GM21717 (cell line): ENCODE measurements around the gene ZNF780A.
"Not testable (repeated sequence)": the region's sequence is repeated elsewhere in the genome, so short reads cannot be mapped to it uniquely, and the experiment has no call there.

Experiments used
- ATAC-seq: cut with Tn5 transposase; IDR thresholded peaks from one replicate; pipeline ENCODE4 v1.9.1; 2021; ENCODE audit warnings: mild to moderate bottlenecking, moderate library complexity; ENCODE audit not compliant: unreplicated experiment

Gene ZNF780A

GRCh38 chr19:40088299-40089047 is 2.3 kb downstream of the ZNF780A start:
- no peak for ATAC-seq

- no peak for ATAC-seq
These were observed 5.8 kb downstream of the ZNF780A start for GRCh38 chr19:40084948-40085347.

DNA sequence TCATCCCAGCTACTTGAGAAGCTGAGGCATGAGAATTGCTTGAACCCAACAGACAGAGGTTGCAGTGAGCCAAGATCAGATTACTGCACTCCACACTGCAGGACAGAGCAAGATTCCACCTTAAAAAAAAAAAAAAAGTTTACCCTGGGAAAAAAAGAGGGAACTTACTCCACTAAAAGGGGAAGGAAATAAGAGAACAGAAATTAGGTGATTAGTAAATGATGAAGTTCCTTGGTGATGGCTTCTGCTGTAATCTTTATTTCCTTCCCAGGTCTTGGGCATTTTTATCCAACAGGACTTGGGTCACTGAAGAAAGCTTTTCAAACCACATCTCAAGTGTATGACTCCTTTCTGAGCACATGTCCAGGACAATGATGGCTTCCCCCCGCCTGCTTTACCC is 9.3 kb downstream of the ZNF780A start:
- no peak for ATAC-seq

- ATAC-seq = no peak
These were observed 10.5 kb downstream of the ZNF780A start for GRCh38 chr19:40080289-40080688.

- no peak for ATAC-seq
These were observed 12.4 kb downstream of the ZNF780A start for GRCh38 chr19:40078377-40078776.

DNA sequence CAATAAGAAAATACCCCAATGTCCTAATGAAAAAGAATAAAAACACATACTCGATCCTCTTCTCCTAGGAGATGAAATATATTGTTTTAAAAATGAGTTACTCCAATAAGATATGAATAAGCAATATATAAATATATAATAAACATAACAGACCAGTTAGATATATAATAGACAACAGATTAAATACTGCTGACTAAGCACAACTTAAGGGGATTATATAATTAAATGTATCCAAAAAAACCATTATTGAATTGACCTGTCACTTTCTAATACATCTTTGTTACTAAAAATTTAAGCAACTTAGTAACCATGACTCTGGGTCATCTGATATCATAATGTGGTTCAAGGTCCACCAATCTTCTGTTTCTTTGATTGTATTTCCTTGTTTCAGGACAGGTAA is 20.7 kb downstream of the ZNF780A start:
- ATAC-seq = no peak

DNA sequence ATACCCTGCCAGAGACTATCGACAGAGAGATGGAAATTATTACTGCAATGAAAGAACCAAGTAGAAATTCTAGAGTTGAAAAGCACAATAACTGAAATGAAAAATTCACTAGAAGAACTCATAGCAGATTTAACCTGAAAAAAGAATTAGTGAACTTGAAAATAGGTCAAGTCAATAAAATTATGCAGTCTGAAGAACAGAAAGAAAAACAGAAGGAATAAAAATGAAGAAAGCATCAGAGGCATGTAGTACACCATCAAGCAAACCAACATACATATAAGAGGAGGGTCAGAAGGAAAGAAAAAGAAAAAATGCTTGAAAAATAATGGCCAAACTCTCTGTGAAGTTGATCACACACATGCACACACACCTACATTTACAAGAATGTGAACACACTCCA is 31.1 kb downstream of the ZNF780A start:
- no peak for ATAC-seq

DNA sequence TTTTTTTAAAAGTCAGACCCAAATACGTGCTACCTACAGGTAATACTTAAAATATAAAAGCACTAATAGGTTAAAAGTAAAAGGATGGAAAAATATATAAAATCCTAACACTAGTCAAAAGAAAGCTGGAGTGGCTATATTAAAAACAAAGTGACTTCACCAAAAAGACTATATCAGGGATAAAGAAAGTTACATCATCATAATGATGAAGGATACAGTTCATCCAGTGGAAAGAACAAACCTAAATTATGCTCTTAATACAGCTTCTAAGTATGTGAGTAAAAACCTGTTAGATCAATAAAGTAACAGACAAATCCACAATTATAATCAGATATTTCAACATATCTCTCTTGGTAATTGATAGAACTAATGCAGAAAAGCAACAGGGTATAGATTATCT is 33.6 kb downstream of the ZNF780A start:
- ATAC-seq = no peak

- ATAC-seq = no peak
These were observed 34.2 kb downstream of the ZNF780A start for GRCh38 chr19:40056505-40056904.

GRCh38 chr19:40055832-40056504 is 34.8 kb downstream of the ZNF780A start, which contains the start of gene ZNF780B:
ZNF780B (minus strand) TSS chr19:40056231; CDS start chr19:40050332, 5,899 bp downstream.
- no peak for ATAC-seq

DNA sequence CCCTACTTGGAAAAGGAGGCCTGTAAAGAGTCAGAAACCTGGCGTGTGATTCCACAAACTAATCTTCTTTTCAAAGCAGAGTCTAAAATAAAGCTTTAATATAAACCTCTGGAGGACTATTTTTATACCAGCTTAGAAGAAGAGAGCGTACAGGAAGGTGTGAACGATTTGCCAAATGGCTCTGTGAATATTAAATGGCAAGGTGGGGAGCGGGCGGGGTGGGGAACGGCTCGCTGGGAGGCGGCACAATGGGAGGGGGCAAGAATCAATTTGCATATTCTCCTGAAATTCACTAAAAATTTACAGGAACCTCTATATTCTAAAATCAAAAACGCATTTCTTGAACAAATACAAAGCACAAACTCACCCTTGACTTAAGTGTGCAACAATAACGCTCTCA is 35.7 kb downstream of the ZNF780A start:
- no peak for ATAC-seq

DNA sequence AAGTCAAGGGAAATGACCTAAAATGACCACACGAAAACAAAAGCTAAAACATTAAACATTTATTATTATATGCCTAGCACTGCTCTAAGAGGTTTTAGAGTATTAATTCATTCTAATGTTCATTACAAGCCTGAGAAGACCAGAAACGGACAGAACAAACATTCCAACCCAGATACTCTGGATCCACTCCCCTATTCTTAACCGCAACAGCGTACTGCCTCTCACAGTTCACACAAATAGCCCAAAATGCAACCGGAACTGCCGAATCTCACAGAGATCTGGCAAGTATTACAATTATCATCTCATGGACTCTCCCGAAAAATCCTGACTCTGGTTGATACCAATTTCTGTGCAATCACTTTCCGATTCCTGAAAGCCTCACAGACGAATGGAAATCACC is 36.1 kb downstream of the ZNF780A start:
- ATAC-seq = no peak

GRCh38 chr19:40053491-40053890 is 37.3 kb downstream of the ZNF780A start:
- no peak for ATAC-seq

GRCh38 chr19:40041718-40042117 is 49.0 kb downstream of the ZNF780A start:
- not testable (repeated sequence) for ATAC-seq

GRCh38 chr19:40038047-40038446 is 52.7 kb downstream of the ZNF780A start:
- ATAC-seq = not testable (repeated sequence)

DNA sequence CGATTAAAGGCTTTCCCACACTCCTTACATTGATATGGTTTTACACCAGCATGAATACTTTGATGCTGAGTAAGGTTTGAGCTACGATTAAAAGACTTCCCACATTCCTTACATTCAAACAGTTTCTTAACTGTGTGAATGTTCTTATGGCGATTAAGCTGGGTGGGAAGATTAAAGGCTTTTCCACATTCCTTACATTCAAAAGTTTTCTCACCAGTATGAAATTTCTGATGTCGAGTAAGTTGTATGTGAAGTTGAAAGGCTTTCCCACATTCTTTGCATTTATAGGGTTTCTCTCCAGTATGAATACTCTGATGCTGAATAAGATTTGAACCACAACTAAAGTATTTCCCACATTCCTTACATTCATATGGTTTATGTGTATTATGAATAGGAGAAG is 54.7 kb downstream of the ZNF780A start:
- no peak for ATAC-seq

- no peak for ATAC-seq
These were observed 56.7 kb downstream of the ZNF780A start for GRCh38 chr19:40033989-40034560.

GRCh38 chr19:40026597-40026970 is 64.2 kb downstream of the ZNF780A start:
- no peak for ATAC-seq

DNA sequence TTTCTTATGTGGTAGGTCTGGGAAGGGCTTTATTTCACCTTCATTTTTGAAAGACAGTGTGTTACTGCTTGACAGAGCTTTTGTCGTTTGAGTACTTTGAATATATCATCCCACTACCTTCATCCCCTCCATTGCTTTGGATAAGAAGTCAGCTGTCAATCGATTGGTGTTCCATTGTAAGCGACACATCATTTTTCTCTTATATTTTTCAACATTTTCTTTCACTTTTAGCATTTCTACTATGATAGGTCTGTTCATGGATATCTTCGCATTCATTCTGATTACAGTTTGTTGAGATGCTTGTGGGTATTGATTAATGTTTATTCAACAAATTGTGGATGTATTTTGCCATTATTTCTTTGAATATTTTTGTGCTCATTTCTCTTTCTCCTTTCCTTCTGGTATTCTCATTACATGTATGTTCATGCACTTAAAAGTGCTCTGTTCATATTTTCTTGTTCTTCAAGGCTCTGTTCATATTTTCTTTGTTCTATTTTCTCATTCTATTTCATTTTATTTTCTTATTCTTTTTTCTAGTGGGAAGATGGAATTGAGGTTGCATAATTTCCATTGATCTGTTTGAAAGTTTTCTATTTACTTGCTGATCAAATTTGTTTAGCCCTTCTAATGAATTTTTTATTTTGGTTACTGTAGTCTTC is 64.7 kb downstream of the ZNF780A start:
- no peak for ATAC-seq

DNA sequence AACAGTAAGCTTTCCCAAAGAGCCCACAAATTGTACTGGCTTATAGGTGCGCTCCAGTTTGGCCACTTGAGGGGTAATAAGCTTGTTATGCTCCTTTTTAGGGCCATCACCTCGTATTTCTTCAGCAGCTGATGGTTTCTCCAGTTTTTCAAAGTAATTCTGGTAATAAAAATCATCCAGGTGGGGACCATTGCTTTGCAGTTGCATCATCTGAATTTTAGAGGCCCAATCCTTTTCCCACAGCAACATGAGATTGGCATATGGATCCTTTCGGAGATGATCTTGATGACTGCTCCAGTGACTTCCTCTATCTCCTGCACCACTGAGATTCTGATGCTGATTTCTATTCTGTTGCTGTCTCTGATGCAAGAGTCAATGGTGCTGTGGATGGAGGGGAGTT is 66.8 kb downstream of the ZNF780A start:
- no peak for ATAC-seq
